OCI-M2 (cell line): ENCODE measurements around the gene CGB5.
A peak's percentile ranks its signal among the peaks of the same experiment; 100 is the strongest.
"Not testable (repeated sequence)": the region's sequence is repeated elsewhere in the genome, so short reads cannot be mapped to it uniquely, and the experiment has no call there.

Source experiments
- DNase-seq: peaks from one replicate; lab custom pipeline; 2025; ENCODE audit not compliant: unreplicated experiment; lab: John Stamatoyannopoulos, UW

The CGB5 gene

DNA sequence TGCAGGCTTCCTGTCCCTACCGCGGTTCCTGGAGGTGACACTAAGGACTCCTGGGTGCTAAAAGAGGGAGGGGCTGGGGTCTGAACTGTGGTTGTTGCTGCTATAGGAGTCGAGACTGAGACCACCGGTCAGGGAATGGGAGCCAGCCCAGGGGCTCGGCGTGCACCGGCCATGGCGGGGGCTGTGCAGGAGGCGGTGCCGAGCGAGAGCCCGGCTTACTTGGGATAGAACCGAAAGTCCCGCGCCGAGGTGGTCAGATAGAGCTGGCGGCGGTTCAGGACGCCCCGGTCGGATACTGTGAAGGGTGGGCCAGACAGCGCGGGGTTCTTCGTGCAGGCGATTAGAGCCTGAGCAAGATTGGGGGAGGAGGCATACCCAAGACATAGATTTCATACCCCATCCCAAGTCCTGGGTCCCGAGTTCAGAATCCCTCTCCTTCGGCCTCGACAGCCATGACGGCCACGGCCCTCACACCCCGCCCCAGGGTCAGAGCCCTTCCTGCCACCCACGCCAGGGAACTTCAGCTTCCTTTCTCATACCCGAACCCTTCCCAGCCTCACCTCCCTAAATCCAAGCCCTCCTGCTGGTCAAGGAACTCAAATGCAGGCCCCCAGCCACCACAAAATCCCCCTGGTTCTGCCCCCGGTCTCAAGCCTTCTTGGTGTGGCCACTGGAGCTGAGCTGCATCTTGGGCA lies 13.4 kb downstream of the CGB5 start:
- DNase-seq: not testable (repeated sequence)

DNA sequence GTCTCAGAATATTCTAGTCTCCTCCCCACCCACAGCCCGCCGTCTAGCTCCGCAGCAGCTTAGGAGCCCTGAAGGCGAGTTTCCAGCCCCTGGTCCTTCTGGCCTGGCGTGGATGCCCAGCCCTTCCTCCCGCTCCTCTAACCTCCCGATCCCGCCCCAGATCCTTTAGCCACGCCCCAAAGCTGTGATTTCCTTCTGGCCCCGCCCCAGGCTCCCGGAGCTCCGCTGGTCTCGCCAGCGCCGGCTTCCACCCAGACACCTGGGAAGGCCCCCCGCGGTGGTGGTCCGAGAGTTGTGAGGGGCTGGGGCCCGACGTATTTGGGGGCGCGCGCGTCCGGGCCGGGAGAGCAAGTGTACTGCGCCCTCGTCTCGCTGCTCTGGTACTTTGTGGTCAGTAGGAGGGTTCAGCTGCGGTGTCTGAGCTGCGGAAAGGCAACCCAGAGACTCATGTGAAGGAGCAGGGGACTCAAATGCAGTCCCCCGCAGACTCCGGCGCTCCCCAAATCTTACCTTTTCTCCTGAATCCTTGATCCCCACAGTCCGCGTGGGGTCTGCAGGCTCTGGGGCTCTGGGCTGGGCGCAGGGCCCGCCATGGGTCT lies 14.1 kb downstream of the CGB5 start, which contains the start of gene CGB7:
Gene CGB7 (minus strand): TSS at position 114 of the 599 bp plus-strand sequence. CDS start 2,374 bp downstream, outside the sequence.
- DNase-seq: no peak

DNA sequence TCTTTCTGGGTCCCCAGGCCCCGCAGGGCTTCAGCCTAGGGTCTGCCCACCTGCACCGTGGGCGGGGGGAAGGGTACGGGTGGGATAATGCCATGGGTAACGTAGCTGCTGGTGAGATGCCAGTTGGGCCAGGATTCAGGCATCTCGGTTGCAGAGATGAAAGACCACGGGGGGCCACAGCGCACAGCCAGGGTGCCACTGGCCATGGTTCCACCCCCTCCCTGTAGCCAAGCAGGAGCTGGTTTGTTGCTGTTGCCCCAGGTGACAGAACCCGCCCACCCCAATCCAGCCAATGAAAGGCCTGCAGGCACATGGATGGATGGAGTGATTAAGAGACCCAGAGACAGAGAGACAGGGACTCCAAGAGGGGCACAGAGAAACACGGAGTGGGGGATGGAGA lies 14.9 kb downstream of the CGB5 start:
- DNase-seq: no peak

DNA sequence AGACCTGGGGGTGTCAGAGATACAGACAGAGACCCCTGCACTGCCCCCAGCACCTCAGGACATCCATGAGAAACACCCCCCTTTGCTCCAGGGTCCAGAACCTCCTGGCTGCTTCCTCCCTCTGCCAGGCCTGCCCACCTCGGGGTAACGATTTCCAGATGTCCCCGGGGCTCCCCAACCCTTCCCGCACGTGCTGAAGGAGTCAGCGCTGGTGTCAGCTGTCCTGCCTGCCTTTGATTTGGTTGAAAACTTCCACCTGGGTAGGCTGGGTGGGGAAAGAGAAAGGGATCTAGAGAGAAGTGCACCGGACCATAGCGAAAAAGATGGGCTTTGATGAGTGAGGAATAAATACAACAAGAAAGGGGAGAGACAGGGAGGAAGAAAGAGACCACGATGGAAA lies 15.4 kb downstream of the CGB5 start:
- no peak for DNase-seq

DNA sequence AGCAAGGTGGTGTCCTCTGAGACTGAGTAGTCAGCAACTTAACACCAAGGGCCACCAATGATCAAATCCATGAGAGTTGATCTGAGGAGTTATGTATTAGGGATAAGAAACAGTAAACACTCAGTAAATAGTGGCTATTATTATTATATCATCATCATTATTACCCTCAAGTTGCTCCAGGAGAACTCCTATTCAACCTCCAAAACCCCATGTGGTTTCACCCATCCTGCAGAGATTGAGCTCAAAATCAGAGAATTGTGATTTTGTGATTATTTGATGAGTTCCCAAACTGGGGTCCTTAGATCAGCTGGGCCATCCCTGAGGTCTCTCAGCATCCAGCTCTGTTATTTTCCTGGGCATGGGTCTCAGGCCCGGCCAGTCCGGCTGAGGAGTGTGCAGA lies 17.4 kb downstream of the CGB5 start:
- no peak for DNase-seq

DNA sequence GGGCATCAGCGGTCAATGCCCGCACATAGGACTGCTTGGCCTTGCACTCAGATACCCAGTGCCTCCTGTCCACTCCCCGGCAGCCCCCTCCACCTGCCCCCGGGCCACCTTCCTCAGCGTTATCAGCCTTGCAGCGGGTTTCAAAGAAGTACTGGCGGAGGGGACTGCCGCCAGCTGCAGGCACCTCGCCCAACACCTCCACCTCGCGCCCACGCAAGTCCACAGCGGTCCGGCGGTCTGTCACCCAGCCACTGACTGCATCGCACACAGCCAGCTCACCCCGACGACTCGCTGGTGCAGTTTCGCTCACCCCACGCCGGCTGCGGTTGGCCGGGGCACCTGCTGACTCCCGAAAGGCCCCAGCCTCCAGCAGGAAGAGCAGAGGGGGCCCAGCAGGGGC lies 17.8 kb downstream of the CGB5 start:
- DNase-seq: no peak

DNA sequence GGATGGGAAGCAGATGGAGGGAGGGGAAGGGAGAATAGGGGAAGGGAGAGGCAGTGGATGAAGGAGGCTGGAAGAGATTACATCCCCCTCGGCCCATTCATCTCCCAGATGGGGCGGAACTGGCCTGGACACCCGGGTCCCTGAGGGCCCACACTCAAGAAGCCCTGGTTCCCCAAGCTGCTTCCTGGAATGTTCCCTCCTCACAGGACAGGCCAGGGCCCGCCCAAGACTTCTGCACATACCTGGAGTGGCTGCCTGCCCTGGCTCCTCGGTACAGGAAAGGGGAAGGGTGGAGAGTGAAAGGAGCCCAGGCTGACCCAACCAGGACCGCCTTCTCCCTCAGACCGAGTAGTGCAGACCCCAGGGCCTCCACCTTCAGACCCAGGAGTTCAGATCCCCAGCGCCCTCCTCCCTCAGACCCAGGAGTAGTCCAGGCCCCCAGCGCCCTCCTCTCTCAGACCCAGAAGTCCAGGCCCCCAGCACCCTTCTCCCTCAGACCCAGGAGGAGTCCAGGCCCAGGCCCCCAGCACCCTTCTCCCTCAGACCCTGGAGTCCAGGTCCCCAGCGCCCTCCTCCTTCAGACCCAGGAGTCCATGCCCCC lies 20.5 kb downstream of the CGB5 start:
- no peak for DNase-seq

DNA sequence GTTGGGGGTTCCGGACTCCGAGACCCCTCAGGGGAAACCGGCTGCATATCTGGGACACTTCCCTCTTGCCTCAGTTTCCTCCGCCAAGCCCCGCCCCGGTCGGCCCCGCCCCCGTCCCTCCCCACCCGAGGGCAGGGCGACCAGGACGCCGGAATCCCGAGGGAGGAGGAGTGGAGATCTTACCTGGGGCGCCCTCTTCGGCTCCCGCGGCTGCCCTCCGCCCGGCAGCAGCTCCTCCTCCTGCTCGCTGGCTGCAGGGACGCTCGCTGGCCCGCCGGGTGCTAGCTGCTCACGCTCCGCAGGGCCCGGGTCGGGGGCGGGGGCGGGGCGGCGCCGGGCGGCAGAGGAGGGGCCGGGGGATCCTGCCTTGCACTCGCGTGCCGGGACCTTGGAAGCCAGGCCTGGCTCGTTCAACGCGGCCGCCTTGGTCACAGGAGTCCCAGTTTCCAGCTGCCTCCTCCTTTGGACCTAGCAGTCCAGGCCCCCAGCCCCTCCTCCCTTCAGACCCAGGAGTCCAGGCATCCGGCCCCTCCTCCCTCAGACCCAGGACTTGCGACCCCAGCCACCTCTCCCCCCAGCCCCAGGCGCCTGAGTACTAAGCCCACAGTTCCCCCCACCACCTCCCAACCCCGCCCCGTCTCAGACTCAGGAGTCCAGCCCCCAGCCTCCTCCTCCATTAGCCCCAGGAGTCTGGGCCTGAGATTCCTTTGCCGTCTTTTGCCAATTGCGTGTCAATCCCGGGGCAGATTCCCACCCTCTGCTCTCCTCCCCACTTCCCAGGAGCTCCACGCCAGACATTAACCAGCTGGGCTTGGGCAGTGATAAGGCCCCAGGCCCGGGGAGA lies 21.3 kb downstream of the CGB5 start, which contains the start of gene NTF4:
Gene NTF4 (minus strand): TSS at position 51 of the 844 bp plus-strand sequence. CDS start 2,821 bp downstream, outside the sequence.
- no peak for DNase-seq

DNA sequence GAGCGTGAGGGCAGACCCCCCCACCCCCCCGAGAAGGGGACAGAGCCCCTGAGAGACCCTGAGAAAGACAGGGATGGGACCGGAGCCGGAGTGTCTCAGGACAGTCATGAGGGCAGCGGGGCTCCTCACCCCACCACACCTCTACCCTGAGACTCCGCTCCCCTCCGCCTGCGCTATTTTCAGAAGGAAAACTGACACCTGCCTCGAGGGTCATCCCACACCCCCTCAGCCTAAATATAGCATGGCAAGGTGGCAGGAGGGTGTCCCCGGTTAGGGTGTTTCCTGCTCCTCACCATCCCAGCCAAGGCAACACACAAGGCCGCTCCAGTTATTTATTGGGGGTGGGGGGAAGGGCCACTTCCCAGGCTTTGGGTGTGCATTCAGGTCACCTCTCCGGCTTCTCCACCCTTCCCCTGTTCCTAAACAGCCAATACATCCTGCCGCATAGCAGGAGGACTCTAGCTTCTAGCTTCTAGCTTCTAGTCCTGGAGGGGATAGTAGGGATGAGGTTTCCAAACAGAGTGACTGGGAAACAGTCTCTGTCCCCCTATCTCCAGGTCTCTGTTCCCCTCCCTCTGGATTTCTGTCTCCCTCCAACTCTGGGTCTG lies 22.4 kb downstream of the CGB5 start:
- DNase-seq: no peak

DNA sequence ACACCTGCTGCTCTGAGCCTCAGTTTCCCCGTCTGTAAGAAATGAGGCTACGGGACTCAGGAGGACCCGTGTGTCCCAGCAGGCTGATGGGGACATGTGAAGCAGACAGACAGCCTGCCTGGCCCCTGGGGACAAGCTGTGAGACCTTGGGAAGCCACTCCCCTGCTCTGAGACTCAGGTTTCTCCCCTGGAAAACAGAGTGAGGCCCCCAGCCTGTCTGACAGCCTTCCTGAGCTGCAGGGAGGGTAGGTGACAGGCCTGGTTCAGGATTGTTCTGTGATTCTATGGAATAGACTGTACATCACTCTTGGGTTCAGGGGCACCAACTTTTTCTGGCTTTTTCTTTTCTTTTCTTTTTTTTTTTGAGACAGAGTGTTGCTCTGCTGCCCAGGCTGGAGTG lies 23.9 kb downstream of the CGB5 start:
- DNase-seq: no peak

DNA sequence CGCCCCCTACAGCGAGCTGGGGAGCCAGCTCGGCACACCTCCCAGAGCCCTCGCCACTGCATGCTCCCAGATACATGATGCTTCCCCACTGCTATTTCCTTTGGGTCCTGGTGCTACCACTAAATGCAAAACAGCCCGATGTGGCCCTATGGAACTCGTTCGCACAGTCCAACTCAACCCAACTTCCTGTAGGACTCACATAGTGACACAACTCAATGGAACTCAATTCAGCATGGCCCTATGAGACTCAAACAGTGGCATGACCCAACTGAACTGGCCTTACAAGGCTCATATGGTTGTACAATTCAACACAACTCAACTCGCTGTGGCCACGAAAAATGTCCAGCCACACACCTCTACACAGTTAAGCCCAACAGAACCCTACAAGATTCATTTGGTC lies 25.4 kb downstream of the CGB5 start:
- DNase-seq: no peak

DNA sequence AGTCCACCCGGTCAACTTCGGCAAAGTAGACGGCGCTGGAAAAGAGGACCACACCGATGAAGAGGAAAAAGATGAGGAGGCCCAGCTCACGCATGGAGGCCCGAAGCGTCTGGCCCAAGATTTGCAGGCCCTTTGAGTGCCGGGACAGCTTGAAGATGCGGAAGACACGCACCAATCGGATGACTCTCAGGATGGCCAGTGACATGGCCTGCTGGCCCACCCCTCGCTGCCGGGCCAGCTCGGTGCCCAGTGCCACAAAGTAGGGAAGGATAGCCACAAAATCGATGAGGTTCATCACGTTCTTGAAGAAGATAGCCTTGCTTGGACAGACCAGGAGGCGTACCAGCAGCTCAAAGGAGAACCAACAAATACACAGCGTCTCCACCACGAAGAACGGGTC lies 26.8 kb downstream of the CGB5 start:
- no peak for DNase-seq

DNA sequence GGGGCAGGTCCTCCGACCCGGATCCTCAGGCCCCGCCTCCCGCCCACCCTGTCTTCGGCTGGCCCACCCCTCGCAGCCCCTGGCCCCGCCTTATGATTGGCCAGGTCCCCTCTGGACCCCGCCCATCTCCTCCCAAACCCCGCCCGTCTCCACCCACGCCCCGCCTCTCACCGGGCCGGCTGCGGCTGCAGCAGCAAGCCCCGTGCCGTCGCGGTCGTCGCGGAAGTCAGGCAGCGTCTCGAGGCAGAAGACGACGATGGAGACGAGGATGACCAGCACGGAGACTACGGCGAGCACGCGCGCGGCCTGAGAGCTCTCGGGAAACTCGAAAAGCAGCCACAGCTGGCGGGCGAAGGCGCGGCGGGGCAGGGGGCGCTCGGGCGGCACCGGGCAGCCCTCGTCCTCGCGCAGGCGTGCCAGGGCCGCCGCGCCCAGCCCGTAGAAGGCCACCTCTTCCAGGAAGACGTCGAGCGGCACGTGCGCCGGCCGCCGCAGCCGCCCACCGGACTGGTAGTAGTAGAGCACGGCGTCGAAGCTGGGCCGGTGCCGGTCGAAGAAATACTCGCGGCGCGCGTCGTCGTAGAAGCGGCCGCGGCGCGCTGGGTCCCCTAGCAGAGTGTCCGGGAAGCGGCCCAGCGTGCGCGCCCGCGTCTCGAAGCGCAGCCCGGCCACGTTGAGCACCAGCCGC lies 28.4 kb downstream of the CGB5 start:
- DNase-seq: peak; percentile 54

DNA sequence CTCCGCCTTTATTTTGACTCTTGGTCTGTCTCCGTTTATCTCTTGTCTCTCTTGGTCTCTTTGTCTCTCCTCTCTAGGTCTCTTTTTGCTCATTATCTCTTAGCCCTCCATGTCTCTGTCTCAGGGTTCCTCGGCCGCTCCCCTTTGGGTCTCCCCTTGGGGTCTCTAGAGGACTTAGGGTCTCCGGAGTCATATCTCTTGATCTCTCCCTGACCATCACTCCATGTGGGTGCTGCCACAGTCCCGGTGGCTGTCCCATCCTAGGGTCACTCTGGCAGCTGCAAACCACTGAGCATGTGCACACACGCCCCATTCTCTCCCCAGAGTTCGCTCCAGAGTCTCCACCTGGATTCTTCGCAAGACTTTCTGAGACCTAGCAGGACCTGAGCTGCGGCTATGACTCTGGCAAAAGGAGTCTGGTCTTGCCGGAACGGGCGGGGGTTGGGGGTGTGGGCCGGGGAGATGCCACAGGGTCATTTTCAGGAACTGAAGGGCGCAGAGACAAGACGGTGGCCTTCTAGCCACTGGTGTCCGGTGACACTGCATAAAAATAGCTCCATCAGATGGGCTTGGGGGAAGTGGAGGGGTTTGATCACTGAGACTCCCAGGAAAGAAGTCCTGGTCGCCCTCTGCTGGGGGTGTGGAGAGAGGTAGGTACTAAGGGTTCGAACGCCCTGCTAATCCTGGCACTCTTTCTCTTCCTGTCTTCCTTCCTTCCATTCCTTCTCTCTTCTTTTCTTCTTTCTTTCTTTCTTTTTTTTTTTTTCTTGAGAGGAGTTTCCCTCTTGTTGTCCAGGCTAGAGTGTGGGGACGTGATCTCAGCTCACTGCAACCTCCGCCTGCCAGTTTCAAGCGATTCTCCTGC lies 30.1 kb downstream of the CGB5 start:
- DNase-seq: peak; percentile 82

DNA sequence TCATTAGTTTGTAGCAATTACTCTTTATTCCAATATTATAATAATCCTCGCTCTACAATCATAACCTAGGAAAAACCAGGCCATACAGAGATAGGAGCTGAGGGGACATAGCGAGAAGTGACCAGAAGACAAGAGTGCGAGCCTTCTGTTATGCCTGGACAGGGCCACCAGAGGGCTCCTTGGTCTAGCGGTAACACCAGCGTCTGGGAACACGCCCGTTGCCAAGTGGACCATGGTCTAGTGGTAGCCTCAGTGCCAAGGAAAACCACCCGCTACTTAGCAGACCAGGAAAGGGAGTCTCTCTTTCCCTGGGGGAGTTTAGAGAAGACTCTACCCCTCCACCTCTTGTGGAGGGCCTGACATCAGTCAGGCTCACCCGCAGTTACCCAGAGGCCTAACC lies 31.2 kb downstream of the CGB5 start:
- DNase-seq: not testable (repeated sequence)

DNA sequence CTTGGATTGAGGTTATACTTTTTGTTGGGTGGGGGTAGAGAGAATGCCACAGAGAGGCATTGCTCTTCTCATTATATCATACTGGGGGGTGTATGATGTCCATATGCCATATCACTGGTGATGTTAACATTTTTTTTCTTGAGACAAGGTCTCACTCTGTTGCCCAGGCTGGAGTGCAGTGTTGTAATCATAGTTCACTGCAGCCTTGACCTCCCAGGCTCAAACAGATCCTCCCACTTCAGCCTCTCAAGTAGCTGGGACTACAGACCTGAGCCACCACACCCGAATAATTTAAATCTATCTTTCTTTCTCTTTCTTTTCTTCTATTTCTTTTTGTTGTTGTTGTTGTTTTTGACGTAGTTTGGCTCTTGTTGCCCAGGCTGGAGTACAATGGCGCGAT lies 36.7 kb downstream of the CGB5 start:
- no peak for DNase-seq

DNA sequence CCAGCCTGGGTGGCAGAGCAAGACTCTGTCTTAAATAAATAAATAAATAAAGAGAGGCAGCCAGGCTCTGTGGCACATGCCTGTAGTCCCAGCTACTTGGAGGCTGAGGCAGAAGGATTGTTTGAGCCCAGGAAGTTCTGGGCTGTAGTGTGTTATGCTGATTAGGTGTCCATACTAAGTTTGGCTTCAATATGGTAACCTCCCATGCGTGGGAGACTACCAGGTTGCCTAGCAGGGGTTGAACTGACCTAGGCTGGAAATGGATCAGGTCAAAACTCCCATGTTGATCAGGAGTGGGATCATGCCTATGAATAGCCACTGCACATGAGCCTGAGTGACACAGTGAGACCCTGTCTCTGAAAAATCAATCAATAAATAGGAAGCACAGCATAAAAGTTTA lies 37.6 kb downstream of the CGB5 start:
- no peak for DNase-seq

DNA sequence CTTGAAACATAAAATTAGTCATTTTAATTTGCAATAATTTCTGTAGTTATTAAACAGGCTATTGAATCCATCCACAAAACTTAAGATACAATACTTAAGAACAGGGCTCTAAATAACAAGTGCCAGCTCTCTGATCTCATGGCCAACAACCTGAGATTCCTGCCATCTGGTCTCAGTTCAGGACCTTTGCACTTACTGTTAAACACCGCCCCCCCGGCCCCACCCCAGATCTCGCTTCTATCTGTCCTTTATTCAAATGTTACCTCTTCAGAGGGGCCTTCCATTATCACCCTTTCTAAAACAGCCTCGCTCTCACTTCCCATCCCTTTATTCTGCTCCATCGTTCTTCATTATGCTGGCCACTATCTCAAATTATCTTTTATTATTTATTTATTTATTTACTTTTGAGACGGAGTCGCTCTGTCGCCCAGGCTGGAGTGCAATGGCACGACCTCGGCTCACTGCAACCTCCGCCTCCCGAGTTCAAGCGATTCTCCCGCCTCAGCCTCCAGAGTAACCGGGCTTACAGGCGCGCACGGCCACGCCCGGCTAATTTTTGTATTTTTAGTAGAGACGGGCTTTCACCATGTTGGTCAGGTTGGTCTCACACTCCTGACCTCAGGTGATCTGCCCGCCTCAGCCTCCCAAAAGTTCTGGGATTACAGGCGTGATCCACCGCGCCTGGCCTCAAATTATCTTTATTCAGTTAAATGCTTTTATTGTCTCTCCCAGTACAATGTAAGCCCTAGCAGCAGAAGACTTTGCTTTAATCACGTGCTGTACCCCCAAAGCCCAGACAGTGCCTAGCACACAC lies 40.8 kb downstream of the CGB5 start:
- no peak for DNase-seq
